GM23248 (cell line): ENCODE results near the gene OPCML.

Source experiments
- EZH2 ChIP-seq: fragments of 200-600 bp; sonication (generic); IDR thresholded peaks from 2 replicates; pipeline ENCODE4 v1.6.1; 2018; ENCODE audit warnings: antibody characterized with exemption, mild to moderate bottlenecking; ENCODE audit not compliant: insufficient read depth, poor library complexity, severe bottlenecking
- EZH2phosphoT487 ChIP-seq: fragments of 200-600 bp; sonication (generic); IDR thresholded peaks from 2 replicates; pipeline ENCODE4 v1.6.1; 2018; ENCODE audit warnings: antibody characterized with exemption, moderate library complexity, mild to moderate bottlenecking, low read depth; ENCODE audit not compliant: insufficient read depth

DNA sequence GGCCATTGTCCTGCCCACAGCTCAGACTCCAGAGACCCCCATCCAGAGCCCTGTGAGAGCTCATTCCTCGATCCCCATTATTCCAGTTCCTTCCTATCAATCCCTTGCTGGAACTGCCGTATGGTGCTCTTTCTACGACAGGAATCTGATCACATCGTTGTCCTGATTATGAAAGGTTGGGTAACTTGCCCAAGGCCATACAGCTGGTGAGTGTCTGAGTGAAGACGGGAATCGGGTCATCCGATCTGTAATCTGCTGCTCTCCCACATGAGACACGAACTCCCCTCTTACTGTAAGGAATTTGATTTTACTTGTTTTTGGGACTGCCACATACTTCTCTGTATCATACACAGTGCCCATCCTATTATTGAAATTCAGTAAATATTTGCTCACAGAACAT, 149.1 kb downstream of the OPCML start:
- TF ChIP-seq EZH2phosphoT487 = no peak
- no peak for TF ChIP-seq EZH2
